Stimulated activated CD4-positive, alpha-beta T cell treated with anti-CD3 and anti-CD28 coated beads, Interleukin-1b, Interleukin-23, amount 100 ng/mL, for 24 hours (primary cell): ENCODE results near the gene HMOX1.
A peak's percentile ranks its signal among the peaks of the same experiment; 100 is the strongest.
"Not testable (repeated sequence)": the region's sequence is repeated elsewhere in the genome, so short reads cannot be mapped to it uniquely, and the experiment has no call there.

Experiments used
- DNase-seq, 4 experiments: peaks; one replicate each; pipeline ENCODE4 v3.0.0-alpha.2; 2020; ENCODE audit warnings: low read depth in 4 of 4, low spot score in 1 of 4

HMOX1 gene

GRCh38 chr22:35378621-35379020, 2.3 kb upstream of the HMOX1 start:
- no peak for DNase-seq

- DNase-seq, result no peak
Observed at GRCh38 chr22:35379146-35379993, 1.5 kb upstream of the HMOX1 start.

DNA sequence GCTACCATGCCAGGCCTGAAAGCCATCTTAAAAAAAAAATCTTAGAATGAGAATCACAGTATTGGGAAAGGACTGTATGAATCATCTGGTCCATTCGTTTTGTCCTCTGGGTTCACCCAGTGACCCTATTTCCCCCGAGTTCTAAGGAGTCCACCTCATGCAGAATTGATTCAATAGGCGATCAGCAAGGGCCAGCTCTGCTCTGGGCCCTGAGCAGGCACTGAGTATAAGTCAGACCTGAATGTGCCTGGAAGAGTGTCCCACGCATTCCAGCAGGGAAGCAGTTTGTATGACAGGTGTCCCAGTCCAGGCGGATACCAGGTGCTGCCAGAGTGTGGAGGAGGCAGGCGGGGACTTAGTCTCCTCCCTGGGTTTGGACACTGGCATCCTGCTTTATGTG, 883 bp upstream of the HMOX1 start:
- no peak for DNase-seq

- no peak for DNase-seq
Observed at GRCh38 chr22:35381424-35382009, 621 bp downstream of the HMOX1 start.

- DNase-seq, result no peak
Observed at GRCh38 chr22:35383679-35384071, 2.8 kb downstream of the HMOX1 start.

GRCh38 chr22:35384527-35384926, 3.6 kb downstream of the HMOX1 start:
- DNase-seq, result no peak

GRCh38 chr22:35384975-35385588, 4.2 kb downstream of the HMOX1 start:
- no peak for DNase-seq

- no peak for DNase-seq
Observed at GRCh38 chr22:35386670-35387288, 5.9 kb downstream of the HMOX1 start.

DNA sequence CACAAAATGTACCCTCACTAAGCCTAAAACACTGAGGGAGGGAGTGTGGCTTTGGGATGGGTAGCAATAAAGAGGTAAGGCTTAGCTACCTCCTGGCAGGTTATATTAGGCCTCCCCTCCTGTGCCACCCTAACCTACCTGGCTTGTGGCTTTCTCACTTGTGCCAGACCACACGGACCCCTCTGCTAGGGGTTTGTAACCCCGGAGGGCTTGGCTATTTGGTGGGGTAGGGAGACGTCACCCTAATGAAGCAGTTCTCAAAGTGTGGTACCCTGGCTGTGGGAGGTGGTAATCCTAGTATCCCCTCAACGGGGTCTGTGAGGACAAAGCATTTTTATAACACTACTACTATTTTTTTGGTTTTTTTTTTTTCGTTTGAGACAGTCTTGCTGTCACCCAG, 10.0 kb downstream of the HMOX1 start:
- DNase-seq, result no peak

GRCh38 chr22:35392357-35392756, 11.5 kb downstream of the HMOX1 start:
- DNase-seq, result no peak

DNA sequence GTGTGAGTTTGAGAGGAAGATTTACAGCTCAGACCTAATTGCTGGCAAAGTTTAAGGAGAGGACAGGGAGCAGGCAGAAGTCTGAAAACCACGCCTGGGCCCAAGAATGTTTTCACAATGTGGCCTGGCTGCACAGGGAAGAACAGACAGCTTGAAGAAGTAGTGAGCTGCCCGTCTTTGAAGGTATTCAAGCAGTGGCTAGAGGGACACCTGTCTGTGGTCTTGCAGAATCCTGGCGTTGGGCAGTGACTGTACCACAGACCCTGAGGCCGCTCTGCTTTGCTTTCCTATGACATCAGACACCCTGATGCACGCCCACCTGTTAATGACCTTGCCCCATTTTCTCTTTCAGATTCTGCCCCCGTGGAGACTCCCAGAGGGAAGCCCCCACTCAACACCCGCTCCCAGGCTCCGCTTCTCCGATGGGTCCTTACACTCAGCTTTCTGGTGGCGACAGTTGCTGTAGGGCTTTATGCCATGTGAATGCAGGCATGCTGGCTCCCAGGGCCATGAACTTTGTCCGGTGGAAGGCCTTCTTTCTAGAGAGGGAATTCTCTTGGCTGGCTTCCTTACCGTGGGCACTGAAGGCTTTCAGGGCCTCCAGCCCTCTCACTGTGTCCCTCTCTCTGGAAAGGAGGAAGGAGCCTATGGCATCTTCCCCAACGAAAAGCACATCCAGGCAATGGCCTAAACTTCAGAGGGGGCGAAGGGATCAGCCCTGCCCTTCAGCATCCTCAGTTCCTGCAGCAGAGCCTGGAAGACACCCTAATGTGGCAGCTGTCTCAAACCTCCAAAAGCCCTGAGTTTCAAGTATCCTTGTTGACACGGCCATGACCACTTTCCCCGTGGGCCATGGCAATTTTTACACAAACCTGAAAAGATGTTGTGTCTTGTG, 12.5 kb downstream of the HMOX1 start:
- DNase-seq, result no peak

DNA sequence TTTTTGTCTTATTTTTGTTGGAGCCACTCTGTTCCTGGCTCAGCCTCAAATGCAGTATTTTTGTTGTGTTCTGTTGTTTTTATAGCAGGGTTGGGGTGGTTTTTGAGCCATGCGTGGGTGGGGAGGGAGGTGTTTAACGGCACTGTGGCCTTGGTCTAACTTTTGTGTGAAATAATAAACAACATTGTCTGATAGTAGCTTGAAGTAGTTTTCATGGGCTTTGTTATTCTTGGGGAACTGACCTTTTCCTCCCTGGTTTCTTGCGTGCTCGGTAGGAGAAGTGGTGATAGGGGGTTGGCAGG, 13.1 kb downstream of the HMOX1 start:
- no peak for DNase-seq

DNA sequence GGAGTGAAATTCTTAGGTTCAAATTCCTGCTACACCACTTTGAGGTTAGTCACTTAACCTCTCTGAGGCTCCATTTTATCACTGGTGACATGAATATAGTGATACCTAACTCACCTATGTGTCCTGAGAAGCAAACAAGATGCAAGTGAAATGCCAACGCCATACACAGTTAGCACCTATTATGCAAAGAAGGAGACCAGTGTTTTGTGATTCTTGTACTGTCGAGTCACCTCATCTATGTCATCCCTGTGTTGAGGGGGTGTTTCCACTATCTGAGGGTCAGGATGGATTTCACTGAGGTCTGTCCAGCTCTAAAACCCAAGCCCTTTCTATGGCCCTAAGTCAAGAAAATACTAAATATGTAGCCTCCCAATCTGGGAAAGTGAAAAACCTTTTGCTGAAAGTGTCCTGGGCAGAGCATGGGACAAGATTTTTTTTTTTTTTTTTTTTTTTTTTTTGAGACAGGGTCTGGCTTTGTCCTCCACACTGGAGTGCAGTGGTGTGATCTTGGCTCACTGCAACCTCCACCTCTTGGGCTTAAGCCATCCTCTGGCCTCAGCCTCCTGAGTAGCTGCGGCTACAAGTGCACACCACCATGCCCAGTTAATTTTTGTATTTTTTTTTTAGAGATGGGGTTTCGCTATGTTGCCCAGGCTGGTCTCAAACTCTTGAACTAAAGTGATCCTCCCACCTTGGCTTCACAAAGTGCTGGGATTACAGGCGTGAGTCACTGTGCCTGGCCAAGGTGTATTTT, 14.1 kb downstream of the HMOX1 start:
- no peak for DNase-seq

DNA sequence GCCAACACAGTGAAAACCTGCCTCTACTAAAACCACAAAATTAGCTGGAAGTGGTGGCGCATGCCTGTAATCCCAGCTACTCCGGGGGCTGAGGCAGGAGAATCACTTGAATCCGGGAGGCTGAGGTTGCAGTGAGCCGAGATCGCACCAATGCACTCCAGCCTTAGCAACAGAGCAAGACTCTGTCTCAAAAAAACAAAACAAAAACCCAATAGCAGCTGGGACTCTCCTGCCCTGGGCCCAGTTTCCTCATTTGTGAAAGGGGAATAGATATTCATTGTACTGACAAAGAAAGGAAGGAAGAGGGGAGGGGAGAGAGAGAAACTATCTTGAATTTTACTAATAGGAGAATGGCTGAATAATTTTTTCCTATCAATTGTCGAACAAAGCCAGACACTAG, 15.7 kb downstream of the HMOX1 start:
- DNase-seq, result not testable (repeated sequence)

- DNase-seq, result no peak
Observed at GRCh38 chr22:35397095-35397904, 16.4 kb downstream of the HMOX1 start.

- no peak for DNase-seq
Observed at GRCh38 chr22:35398591-35398973, 17.7 kb downstream of the HMOX1 start.

- DNase-seq, result no peak
Observed at GRCh38 chr22:35399114-35399677, 18.3 kb downstream of the HMOX1 start.

- DNase-seq, result peak; percentile 92 to 97 (median 94)
Observed at GRCh38 chr22:35399678-35400500, 19.0 kb downstream of the HMOX1 start, which contains the start of gene MCM5. Gene MCM5, plus strand, starts transcription at chr22:35400140. Its CDS starts 299 bp downstream, at chr22:35400439.
